IPS-NIHi7 (cell line): ENCODE results near the gene VAV1.
A peak's percentile ranks its signal among the peaks of the same experiment; 100 is the strongest.
"Not testable (repeated sequence)": the region's sequence is repeated elsewhere in the genome, so short reads cannot be mapped to it uniquely, and the experiment has no call there.

Experiments
- DNase-seq: peaks from one replicate; pipeline ENCODE4 v3.0.0; 2012; ENCODE audit warnings: mixed read lengths; ENCODE audit errors: extremely low spot score

The VAV1 gene

GRCh38 chr19:6737284-6737872, 35.1 kb upstream of the VAV1 start, which contains the start of gene GPR108:
Gene GPR108 (minus strand): TSS chr19:6737580. CDS start chr19:6737576, 4 bp downstream.
- peak; percentile 95 for DNase-seq

GRCh38 chr19:6737873-6738786, 34.4 kb upstream of the VAV1 start:
- DNase-seq = no peak

DNA sequence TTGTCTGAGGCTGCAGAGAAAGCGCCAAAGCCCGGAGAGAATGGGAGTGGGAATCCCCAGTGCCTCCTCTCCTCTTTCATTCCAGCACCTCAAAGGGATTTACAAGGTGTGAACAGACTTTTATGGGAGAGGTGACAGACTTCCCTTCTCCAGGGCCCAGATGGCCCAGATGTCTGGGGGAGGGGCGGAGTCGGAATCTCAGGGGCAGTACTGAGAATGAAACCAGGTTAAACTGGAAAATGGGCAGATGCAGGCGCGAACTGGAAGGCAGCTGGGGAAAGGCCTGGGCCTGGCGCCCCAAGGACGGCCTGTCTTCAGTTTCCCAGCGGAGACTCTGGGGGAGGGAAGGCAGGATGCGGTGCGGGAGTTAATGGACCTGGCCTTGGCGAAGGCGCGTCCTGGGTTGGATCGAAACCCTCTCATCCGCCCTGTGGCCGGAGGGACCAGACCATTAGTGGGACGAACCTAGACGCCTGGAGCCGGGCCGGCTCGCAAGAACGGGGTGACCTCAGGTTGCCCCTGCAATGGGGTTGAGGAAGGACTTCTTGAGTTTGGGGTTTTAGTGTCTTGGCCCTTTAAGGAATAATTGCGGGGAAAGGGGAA, 33.6 kb upstream of the VAV1 start:
- no peak for DNase-seq

- DNase-seq = peak; percentile 75
These were observed 33.1 kb upstream of the VAV1 start, which contains the start of gene TRIP10 for GRCh38 chr19:6739390-6739882. Gene TRIP10 (plus strand): TSS chr19:6739680. CDS start chr19:6739762, 82 bp downstream.

DNA sequence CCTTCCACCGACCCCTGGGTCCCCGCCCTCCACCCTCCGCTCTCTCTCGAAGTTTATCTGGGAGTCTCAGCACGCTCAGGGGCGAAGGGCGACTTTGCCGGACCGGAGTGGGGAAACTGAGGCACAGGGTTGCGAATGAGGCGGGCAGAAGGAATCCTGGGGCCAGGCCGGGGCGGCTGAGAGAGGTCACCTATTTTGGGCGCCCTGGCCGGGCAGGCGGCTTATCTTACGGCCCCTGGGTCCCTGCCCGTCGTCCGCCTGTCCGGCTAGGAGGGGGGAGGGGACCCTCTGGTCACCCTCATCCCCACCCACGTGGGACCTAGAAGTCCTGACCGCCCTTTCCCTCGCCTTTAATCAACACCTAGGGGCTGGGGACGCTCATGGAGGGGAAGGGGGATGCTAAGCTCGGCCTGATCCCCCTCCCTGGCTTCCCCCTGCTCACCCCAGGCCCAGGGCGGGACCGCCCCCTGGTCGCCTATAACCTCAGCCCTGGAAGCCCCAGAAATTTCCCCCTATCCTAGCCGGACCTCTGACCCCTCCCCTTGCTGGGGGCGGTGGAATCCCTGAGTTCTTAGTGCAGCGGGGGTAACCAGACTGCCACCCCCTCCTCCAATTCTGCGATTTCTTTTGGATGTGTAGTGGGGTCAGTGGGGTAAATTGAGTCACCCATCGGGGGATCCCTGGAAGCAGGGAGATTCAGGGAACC, 32.5 kb upstream of the VAV1 start:
- DNase-seq = no peak

DNA sequence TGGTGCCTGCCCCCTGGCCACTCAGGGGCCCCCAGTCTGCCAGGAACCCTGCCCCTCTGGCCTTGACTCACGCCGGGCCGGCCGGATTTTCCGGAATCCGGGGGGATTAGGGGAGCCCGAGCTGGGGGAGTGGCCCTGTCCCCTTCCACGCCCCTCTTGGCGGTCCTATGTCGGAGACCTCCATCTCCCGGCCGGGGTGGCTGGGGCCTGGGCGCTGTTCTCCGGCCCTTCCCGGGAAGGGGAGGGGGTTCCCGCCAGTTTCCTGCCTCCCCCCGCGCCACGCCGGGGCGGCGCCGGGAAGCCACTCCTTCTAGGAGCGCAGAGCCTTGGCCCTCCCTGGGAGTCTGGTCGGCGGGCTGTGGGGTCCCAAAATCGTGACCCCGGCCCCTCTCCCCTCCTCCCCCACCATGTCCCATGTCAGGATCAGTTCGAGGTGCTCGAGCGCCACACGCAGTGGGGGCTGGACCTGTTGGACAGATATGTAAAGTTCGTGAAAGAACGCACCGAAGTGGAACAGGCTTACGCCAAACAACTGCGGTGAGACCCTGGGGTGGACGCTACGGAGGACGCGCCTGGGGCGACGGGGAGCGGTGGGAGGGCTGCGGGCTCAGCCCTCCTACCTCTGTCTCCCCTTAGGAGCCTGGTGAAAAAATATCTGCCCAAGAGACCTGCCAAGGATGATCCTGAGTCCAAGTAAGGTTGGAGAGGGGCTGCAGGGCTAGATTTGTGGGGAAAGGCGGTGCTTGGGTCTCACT, 31.7 kb upstream of the VAV1 start:
- DNase-seq = peak; percentile 53

- DNase-seq = no peak
These were observed 29.4 kb upstream of the VAV1 start for GRCh38 chr19:6743066-6743465.

DNA sequence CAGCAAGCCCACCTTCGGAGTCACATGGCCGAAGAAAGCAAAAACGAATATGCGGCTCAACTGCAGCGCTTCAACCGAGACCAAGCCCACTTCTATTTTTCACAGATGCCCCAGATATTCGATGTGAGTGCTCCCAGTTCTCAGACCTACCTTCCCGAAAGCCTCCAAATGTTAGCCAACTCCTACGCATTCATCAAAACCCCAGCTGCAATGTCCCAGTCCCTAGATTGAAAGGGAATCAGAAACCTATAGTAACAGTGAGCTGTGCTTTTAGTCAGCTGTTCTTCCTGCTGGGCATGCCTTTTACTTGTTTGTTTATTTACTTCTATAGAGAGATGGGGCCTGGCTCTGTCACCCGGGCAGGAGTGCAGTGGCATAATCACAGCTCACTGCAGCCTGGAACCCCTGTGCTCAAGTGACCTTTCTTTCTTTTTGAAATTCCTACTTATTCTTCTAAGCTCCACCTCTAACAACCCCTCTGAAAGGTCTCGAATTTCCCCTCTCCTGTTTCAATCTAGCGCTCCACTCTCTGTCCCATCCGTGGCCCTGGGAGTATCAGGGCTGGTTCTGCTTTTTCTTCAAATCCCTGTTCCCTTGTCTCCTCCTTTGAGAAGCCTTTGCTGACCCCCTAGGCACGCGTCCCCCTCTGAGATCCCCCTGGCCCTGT, 28.7 kb upstream of the VAV1 start:
- DNase-seq = no peak

DNA sequence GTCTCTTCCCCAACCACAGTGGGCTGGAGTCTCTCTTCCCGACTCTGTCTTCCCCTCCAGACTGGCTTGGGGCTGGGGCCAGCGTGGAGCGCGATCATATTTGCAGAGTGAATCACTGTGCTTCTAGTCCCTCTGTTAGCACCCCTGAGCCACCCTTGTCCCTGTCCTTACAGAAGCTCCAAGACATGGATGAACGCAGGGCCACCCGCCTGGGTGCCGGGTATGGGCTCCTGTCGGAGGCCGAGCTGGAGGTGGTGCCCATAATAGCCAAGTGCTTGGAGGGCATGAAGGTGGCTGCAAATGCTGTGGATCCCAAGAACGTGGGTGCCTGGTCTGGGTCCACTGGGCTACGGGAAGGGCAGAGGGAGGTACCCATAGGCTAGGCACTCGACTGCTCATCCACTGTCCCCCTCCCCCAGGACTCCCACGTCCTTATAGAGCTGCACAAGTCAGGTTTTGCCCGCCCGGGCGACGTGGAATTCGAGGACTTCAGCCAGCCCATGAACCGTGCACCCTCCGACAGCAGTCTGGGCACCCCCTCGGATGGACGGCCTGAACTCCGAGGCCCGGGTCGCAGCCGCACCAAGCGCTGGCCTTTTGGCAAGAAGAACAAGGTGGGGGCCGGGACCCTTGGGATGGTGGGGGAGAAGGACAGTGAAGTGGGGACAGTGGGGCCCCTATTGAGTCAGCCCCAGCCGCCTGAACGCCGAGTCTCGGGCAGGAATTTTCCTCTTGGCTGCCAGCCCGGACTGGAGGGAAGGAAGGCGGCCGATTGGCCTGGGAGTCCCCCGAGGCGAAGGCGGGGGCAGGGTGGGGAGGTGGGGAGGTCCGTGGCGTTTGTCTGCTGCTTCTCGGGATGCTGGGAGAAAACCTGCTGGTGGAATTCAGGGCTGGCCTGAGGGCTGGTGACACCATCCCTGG, 27.9 kb upstream of the VAV1 start:
- DNase-seq = no peak

GRCh38 chr19:6745965-6746364, 26.5 kb upstream of the VAV1 start:
- no peak for DNase-seq

DNA sequence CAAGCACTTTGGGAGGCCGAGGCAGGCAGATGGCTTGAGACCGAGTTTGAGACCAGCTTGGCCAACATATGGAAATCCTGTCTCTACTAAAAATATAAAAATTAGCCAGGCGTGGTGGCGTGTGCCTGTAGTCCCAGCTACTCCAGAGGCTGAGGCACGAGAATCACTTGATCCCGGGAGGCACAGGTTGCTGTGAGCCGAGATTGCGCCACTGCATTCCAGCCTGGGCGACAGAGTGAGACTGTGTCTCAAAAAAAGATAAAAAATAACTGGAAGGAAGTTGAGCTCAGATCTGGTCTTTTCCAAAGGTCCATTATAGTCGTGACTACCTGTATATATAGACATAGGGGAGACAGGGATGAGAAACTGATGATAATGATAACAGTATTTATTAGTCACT, 24.0 kb upstream of the VAV1 start:
- not testable (repeated sequence) for DNase-seq

- DNase-seq = no peak
These were observed 22.4 kb upstream of the VAV1 start for GRCh38 chr19:6750062-6750461.

- no peak for DNase-seq
These were observed 21.3 kb upstream of the VAV1 start for GRCh38 chr19:6751189-6751588.

GRCh38 chr19:6752256-6753177, 20.0 kb upstream of the VAV1 start:
- DNase-seq = peak; percentile 74

GRCh38 chr19:6753178-6754031, 19.1 kb upstream of the VAV1 start:
- DNase-seq = peak; percentile 94

GRCh38 chr19:6754136-6754535, 18.4 kb upstream of the VAV1 start:
- no peak for DNase-seq
